Activated B cell treated with CpG ODN at 0.5 μM for 24 hours (primary cell): ENCODE data around the gene KRT13. TPM values are rescaled to one million over a fixed set of nuclear protein-coding genes. Genes with fewer than 3 reads are reported as not detected.

ENCODE experiments used
- ATAC-seq: fragments of 200-7000 bp; cut with Tn5 transposase; one replicate; pipeline ENCODE4 v1.10.0; 2021; ENCODE audit warnings: low read depth, mild to moderate bottlenecking, moderate library complexity
- CTCF ChIA-PET: fragments of 350-600 bp; sonication (Branson Sonifier 250); formaldehyde crosslinking; loops from one replicate; lab custom pipeline; 2021; ENCODE audit warnings: antibody characterized with exemption; lab: Charles Lee
- POLR2A ChIA-PET: fragments of 350-600 bp; sonication (Branson Sonifier 250); formaldehyde crosslinking; loops from one replicate; lab custom pipeline; 2021; ENCODE audit warnings: antibody characterized with exemption; lab: Charles Lee
- DNase-seq: peaks from one replicate; pipeline ENCODE4 v3.0.0; 2022
- H3K27ac Mint-ChIP-seq: one replicate; pipeline ENCODE4 v1.8.0; 2020; ENCODE audit warnings: mixed read lengths
- H3K27me3 Mint-ChIP-seq: one replicate; pipeline ENCODE4 v1.8.0; 2021; ENCODE audit warnings: mixed read lengths
- H3K36me3 Mint-ChIP-seq: one replicate; pipeline ENCODE4 v1.8.0; 2021; ENCODE audit warnings: low read depth, mixed read lengths
- H3K4me1 Mint-ChIP-seq: one replicate; pipeline ENCODE4 v1.8.0; 2021; ENCODE audit warnings: mixed read lengths
- H3K4me3 Mint-ChIP-seq: one replicate; pipeline ENCODE4 v1.8.0; 2020; ENCODE audit warnings: mild to moderate bottlenecking, mixed read lengths
- H3K9me3 Mint-ChIP-seq: one replicate; pipeline ENCODE4 v1.8.0; 2020; ENCODE audit warnings: mixed read lengths
- intact Hi-C: fragments of 100-400 bp; cut with micrococcal nuclease; formaldehyde crosslinking; loops from one replicate; pipeline ENCODE4 v1.15.1; 2024
- total RNA-seq: library from RNA; stranded (reverse); gene quantifications from 2 replicates; pipeline ENCODE4 v1.2.3, GENCODE V29; 2022
- TF ChIP-seq, protein P1 (sequence below): fragments of 200-600 bp; IDR thresholded peaks from one replicate; pipeline ENCODE4 v1.8.0; 2022; ENCODE audit warnings: antibody characterized with exemption, mild to moderate bottlenecking

KRT13 gene
- total RNA-seq, 1 donor from 2014 or later: not detected

DNA sequence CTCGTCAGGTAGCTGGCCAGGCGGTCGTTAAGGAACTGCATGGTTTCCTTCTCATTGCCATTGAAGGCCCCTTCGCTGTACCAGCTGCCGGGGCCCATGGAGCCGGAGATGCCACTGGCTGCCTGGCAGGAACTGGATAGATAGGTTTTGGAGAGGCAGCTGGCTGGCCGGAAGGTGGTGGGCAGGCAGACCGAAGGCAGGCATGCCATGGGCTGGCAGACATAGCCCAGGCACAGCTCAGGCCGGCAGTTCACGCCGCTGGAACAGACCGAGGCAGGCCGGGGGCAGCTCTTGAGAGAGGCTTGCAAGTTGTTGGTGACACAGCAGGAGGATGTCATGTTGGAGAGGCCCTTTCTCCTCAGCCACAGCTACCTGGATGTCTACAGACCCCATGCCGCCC lies 38.4 kb downstream of the KRT13 start, which contains the start of gene KRT32:
Gene KRT32 (minus strand): TSS at position 399 of the 400 bp plus-strand sequence. CDS start 61 bp downstream, at position 338.
- intact Hi-C loops: no loop called here
- Mint-ChIP-seq H3K36me3 (no peaks in the 10 kb centered on the region), H3K27me3 (peaks cover 16% of the 10 kb centered on the region), H3K4me1 (no peaks in the 10 kb centered on the region), H3K9me3 (peaks cover 7% of the 10 kb centered on the region), H3K4me3 (no peak within 1 kb of the TSS), H3K27ac (no peak within 1 kb of the TSS)
- ATAC-seq (no peak), DNase-seq (no peak)
- TF ChIP-seq, protein P1, sequence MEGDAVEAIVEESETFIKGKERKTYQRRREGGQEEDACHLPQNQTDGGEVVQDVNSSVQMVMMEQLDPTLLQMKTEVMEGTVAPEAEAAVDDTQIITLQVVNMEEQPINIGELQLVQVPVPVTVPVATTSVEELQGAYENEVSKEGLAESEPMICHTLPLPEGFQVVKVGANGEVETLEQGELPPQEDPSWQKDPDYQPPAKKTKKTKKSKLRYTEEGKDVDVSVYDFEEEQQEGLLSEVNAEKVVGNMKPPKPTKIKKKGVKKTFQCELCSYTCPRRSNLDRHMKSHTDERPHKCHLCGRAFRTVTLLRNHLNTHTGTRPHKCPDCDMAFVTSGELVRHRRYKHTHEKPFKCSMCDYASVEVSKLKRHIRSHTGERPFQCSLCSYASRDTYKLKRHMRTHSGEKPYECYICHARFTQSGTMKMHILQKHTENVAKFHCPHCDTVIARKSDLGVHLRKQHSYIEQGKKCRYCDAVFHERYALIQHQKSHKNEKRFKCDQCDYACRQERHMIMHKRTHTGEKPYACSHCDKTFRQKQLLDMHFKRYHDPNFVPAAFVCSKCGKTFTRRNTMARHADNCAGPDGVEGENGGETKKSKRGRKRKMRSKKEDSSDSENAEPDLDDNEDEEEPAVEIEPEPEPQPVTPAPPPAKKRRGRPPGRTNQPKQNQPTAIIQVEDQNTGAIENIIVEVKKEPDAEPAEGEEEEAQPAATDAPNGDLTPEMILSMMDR: no peak
- ChIA-PET CTCF (no interaction called here), POLR2A (no interaction called here)

DNA sequence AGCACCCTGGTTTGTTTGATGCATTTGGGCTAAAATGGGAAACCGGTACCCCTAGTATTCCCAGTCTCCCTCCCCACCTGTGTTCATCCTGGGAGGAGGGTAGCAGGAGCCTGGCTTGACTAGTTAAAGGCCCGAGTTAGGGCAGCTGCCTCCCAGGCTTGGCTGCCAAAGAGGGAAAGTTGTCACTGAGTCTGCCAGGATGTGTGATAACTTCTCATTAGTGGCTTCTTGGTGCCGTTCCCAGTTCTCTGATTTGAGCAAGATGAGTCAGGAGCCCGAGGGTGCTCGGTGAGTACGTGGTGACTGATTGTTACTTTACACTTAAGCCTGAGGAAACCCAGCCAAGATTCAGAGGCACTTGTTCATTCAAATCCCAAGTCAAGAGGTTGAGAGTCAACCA lies 40.7 kb downstream of the KRT13 start:
- TF ChIP-seq, protein P1: no peak
- CTCF ChIA-PET: no interaction called here
- ATAC-seq (no peak), DNase-seq (no peak)
- no peak overlapping the region for H3K27ac Mint-ChIP-seq
- H3K9me3 Mint-ChIP-seq: peaks cover 7% of the 10 kb centered on the region
- intact Hi-C loops: no loop called here
- POLR2A ChIA-PET: no interaction called here
- no peaks in the 10 kb centered on the region for H3K36me3 Mint-ChIP-seq
- H3K27me3 Mint-ChIP-seq: peaks cover 28% of the 10 kb centered on the region
- no peak overlapping the region for H3K4me3 Mint-ChIP-seq
- H3K4me1 Mint-ChIP-seq: no peaks in the 10 kb centered on the region

DNA sequence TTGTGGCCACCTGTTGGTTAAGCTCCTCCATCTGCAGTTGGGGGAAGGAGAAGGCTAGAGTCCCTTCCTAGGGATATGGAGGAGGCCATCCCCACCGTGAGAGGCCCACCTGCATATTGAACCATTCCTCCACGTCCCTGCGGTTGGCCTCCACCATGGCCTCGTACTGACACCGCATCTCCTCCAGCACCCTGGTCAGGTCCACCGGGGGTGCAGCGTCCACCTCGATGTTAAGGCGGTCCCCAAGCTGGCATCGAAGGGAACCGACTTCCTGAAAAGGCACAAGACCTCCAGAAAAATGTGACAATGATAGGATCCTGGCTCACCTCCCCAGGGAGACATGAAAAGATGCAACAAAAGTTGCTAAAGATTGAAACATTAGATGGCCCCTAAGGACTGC lies 41.2 kb downstream of the KRT13 start:
- Mint-ChIP-seq H3K27me3 (peaks cover 27% of the 10 kb centered on the region), H3K4me1 (no peaks in the 10 kb centered on the region), H3K36me3 (no peaks in the 10 kb centered on the region), H3K9me3 (peaks cover 7% of the 10 kb centered on the region), H3K4me3 (no peak overlapping the region), H3K27ac (no peak overlapping the region)
- ChIA-PET CTCF (no interaction called here), POLR2A (no interaction called here)
- ATAC-seq (no peak), DNase-seq (no peak)
- intact Hi-C loops: no loop called here
- TF ChIP-seq, protein P1: no peak

DNA sequence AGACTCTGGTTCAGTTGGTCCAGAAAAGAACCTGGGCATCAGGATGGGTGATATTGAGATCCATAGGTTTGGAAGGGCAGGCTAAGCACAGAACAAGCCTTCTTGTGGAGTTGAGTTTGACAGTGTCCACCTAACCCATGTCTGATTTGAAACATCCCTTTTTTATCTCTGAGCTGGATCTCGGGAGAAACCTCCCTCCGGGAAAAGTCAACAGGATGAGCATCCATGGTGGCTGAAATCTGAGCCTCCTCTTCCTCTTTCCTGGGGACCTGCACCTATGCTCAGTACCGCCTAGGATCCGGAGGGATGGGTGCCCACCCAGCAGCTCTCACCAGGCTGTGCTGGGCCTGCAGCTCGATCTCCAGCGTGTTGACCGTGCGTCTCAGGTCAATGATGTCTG lies 41.7 kb downstream of the KRT13 start:
- no peak overlapping the region for H3K4me3 Mint-ChIP-seq
- intact Hi-C loops: no loop called here

DNA sequence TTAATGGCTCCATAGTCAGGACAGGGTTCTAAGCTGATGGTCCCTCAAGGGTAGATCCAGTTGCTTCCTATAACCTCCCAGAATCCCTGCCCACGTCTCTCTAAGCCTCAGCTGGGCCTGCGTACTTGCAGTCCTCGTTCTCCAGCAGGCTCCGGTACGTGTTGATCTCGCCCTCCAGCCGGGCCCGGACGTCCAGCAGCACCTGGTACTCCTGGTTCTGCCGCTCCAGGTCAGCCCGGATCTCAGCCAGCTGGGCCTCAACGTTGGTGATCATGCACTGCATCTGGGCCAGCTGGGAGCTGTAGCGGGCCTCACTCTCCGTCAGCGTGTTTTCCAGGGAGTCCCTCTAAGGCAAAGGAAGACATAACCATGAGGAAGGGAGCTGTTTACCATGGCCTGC lies 42.7 kb downstream of the KRT13 start:
- Mint-ChIP-seq H3K27me3 (peaks cover 26% of the 10 kb centered on the region), H3K4me3 (no peak overlapping the region), H3K9me3 (peaks cover 1% of the 10 kb centered on the region), H3K36me3 (no peaks in the 10 kb centered on the region), H3K4me1 (no peaks in the 10 kb centered on the region), H3K27ac (no peak overlapping the region)
- ATAC-seq (no peak), DNase-seq (no peak)
- intact Hi-C loops: no loop called here
- TF ChIP-seq, protein P1: no peak
- POLR2A ChIA-PET: no interaction called here
- CTCF ChIA-PET: no interaction called here

More for the DNA sequence above, 41.7 kb downstream of the KRT13 start:
- no peak overlapping the region for H3K27ac Mint-ChIP-seq
- CTCF ChIA-PET: no interaction called here
- no peaks in the 10 kb centered on the region for H3K4me1 Mint-ChIP-seq
- no peak for DNase-seq
- ATAC-seq: no peak
- H3K36me3 Mint-ChIP-seq: no peaks in the 10 kb centered on the region
- POLR2A ChIA-PET: no interaction called here
- H3K9me3 Mint-ChIP-seq: peaks cover 7% of the 10 kb centered on the region
- TF ChIP-seq, protein P1: no peak
- peaks cover 26% of the 10 kb centered on the region for H3K27me3 Mint-ChIP-seq
